ENCODE data around the gene CSMD2.

Gene CSMD2

DNA sequence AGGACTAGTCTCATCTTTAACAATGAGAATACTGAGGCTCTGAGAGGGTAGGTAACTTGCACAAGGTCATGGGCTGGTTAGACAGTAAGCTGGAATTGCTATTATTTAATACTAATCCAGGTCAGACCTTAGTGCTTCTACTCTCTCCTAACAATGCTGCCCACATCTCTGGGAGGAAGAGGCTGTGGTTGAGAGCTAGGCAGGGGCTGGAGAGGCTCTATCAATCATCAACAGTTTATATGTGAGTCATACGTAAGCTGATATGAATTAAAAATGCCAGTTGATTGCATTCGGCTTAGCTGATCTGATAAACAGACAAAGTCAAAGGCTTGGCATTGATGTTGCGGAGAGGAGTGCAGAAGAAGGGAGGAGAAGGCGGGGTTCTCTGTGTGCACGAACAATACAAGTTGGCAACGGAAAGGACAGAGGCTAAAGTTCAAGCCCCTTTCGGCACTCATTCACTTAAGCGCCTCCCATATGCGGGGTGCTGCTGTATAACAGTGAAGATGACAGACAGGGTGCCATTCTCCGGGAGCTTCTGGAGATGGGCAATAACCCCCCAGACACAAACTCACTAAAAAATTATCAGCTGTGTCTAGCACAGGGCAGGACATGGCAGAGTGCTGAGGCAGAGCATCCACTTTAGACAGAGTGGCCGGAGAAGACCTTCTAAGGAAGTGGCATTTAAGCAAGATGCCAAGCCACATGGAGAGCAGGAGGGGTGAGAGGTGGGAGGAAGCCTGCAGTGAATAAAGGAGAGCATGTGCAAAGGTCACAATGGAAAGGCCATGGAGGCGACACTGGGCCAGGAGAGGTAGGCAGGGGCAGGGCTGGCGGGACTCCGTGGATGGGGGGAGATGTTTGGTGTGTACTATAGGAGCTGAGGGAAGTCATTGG lies 497.4 kb downstream of the CSMD2 start:
- no peaks in the 10 kb centered on the region for H3K9me3 ChIP-seq (ENCODE audit: insufficient read depth, low read length, severe bottlenecking)
- no peak overlapping the region for H2AFZ ChIP-seq (ENCODE audit: low read depth, low read length)
- ATAC-seq (ENCODE audit: insufficient read depth, low read depth): no peak
- no peak overlapping the region for H3K4me3 ChIP-seq (ENCODE audit: low read depth in 1 of 2, low read length in 2 of 2)
- no peaks in the 10 kb centered on the region for H3K36me3 ChIP-seq (ENCODE audit: insufficient read depth, low read length)
- H3K4me2 ChIP-seq (ENCODE audit: insufficient read depth, low read length): no peak overlapping the region
- no peaks in the 10 kb centered on the region for H3K79me2 ChIP-seq (ENCODE audit: insufficient read depth, low read length)
- no peaks in the 10 kb centered on the region for H3K4me1 ChIP-seq (ENCODE audit: insufficient read depth, low read length)
- no peak overlapping the region for H3K9ac ChIP-seq (ENCODE audit: low read depth, low read length)
- H4K20me1 ChIP-seq (ENCODE audit: insufficient read depth, low read length): no peaks in the 10 kb centered on the region
- H3K27ac ChIP-seq (ENCODE audit: low read length): no peak overlapping the region
- H3K27me3 ChIP-seq (ENCODE audit: insufficient read depth, low read length, poor library complexity): no peaks in the 10 kb centered on the region
- no peak for DNase-seq
- TF ChIP-seq, protein P1, sequence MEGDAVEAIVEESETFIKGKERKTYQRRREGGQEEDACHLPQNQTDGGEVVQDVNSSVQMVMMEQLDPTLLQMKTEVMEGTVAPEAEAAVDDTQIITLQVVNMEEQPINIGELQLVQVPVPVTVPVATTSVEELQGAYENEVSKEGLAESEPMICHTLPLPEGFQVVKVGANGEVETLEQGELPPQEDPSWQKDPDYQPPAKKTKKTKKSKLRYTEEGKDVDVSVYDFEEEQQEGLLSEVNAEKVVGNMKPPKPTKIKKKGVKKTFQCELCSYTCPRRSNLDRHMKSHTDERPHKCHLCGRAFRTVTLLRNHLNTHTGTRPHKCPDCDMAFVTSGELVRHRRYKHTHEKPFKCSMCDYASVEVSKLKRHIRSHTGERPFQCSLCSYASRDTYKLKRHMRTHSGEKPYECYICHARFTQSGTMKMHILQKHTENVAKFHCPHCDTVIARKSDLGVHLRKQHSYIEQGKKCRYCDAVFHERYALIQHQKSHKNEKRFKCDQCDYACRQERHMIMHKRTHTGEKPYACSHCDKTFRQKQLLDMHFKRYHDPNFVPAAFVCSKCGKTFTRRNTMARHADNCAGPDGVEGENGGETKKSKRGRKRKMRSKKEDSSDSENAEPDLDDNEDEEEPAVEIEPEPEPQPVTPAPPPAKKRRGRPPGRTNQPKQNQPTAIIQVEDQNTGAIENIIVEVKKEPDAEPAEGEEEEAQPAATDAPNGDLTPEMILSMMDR (IDR thresholded peaks at IDR 0.05; ENCODE audit: borderline replicate concordance, extremely low read depth, low read length, poor library complexity, severe bottlenecking): no peak

- TF ChIP-seq, protein P1 (IDR thresholded peaks at IDR 0.05; ENCODE audit: borderline replicate concordance, extremely low read depth, low read length, poor library complexity, severe bottlenecking): no peak
- no peak for TF ChIP-seq EZH2 (IDR thresholded peaks at IDR 0.05; ENCODE audit: borderline replicate concordance, low read depth, low read length, severe bottlenecking)
- Histone ChIP-seq H3K4me3 (ENCODE audit: low read depth in 1 of 2, low read length in 2 of 2) (no peak overlapping the region), H4K20me1 (ENCODE audit: insufficient read depth, low read length) (no peaks in the 10 kb centered on the region), H3K4me1 (ENCODE audit: insufficient read depth, low read length) (no peaks in the 10 kb centered on the region), H2AFZ (ENCODE audit: low read depth, low read length) (no peak overlapping the region), H3K4me2 (ENCODE audit: insufficient read depth, low read length) (no peak overlapping the region), H3K27ac (ENCODE audit: low read length) (no peak overlapping the region), H3K9ac (ENCODE audit: low read depth, low read length) (no peak overlapping the region), H3K27me3 (ENCODE audit: insufficient read depth, low read length, poor library complexity) (peaks cover 4% of the 10 kb centered on the region), H3K9me3 (ENCODE audit: insufficient read depth, low read length, severe bottlenecking) (no peaks in the 10 kb centered on the region), H3K36me3 (ENCODE audit: insufficient read depth, low read length) (no peaks in the 10 kb centered on the region), H3K79me2 (ENCODE audit: insufficient read depth, low read length) (no peaks in the 10 kb centered on the region)
- ATAC-seq (ENCODE audit: insufficient read depth, low read depth): no peak
- no peak for DNase-seq
These were observed 498.4 kb downstream of the CSMD2 start for GRCh38 chr1:33666616-33667015.

DNA sequence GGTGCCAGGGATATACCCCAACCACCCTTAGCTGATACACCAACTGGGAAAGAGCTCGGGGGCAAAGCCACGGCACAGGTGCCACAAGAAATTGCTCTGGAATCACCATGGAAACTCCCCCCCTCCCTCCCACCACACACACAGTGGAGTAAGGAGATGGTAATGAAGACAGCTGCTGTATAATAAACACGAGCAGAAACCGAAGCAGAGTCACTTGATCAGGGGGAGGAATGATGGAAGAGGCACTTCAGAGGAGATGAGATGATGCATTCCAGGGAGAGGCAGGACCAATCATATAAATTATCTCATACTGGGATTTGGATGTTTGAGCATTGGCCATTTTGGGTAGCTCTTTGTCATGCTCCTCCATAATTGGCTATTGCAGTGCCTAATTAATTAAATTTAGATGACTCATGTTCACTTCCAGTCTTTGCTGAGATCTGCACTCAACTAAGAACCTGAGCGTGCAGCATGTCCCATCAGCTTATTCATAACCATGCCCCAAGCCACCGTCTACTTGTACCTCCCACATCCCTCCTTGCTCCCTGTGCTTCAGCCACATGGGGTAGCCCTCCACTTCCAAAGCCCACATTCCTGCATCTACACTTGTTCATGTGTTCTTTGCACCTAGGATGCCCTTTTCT lies 503.1 kb downstream of the CSMD2 start:
- no peaks in the 10 kb centered on the region for H3K9me3 ChIP-seq (ENCODE audit: insufficient read depth, low read length, severe bottlenecking)
- H3K79me2 ChIP-seq (ENCODE audit: insufficient read depth, low read length): no peaks in the 10 kb centered on the region
- DNase-seq (no peak), ATAC-seq (ENCODE audit: insufficient read depth, low read depth) (no peak)
- no peaks in the 10 kb centered on the region for H3K4me1 ChIP-seq (ENCODE audit: insufficient read depth, low read length)
- H3K4me2 ChIP-seq (ENCODE audit: insufficient read depth, low read length): no peak overlapping the region
- no peak overlapping the region for H3K4me3 ChIP-seq (ENCODE audit: low read depth in 1 of 2, low read length in 2 of 2)
- H4K20me1 ChIP-seq (ENCODE audit: insufficient read depth, low read length): no peaks in the 10 kb centered on the region
- TF ChIP-seq EZH2 (IDR thresholded peaks at IDR 0.05; ENCODE audit: borderline replicate concordance, low read depth, low read length, severe bottlenecking): no peak
- TF ChIP-seq, protein P1 (IDR thresholded peaks at IDR 0.05; ENCODE audit: borderline replicate concordance, extremely low read depth, low read length, poor library complexity, severe bottlenecking): no peak
- no peak overlapping the region for H3K27ac ChIP-seq (ENCODE audit: low read length)
- peaks cover 20% of the 10 kb centered on the region for H3K27me3 ChIP-seq (ENCODE audit: insufficient read depth, low read length, poor library complexity)
- no peak overlapping the region for H2AFZ ChIP-seq (ENCODE audit: low read depth, low read length)
- no peak overlapping the region for H3K9ac ChIP-seq (ENCODE audit: low read depth, low read length)
- H3K36me3 ChIP-seq (ENCODE audit: insufficient read depth, low read length): no peaks in the 10 kb centered on the region
